ENCODE data around the gene SHISA7. TPM values are rescaled to one million over a fixed set of nuclear protein-coding genes. Genes with fewer than 3 reads are reported as not detected.

Gene SHISA7
- total RNA-seq, 1 experiment from 2014 or later: not detected

GRCh38 chr19:55465460-55466240 lies 22.6 kb upstream of the SHISA7 start:
- in situ Hi-C loops (cut with HindIII; ENCODE audit: low sequenced_read_pairs): no loop called here
- no peak for DNase-seq (ENCODE audit: low spot score)

- no peak for DNase-seq (ENCODE audit: low spot score)
- in situ Hi-C loops (cut with HindIII; ENCODE audit: low sequenced_read_pairs): no loop called here
Measured at GRCh38 chr19:55464662-55465054, 21.6 kb upstream of the SHISA7 start, which contains the start of gene C19orf85. Gene C19orf85 (minus strand): TSS chr19:55464751. CDS start chr19:55464554, 197 bp downstream.

- no peak for DNase-seq (ENCODE audit: low spot score)
- in situ Hi-C loops (cut with HindIII; ENCODE audit: low sequenced_read_pairs): no loop called here
Measured at GRCh38 chr19:55464039-55464661, 21.1 kb upstream of the SHISA7 start.

- no peak for DNase-seq (ENCODE audit: low spot score)
- in situ Hi-C loops (cut with HindIII; ENCODE audit: low sequenced_read_pairs): no loop called here
Measured at GRCh38 chr19:55463583-55464031, 20.5 kb upstream of the SHISA7 start.

GRCh38 chr19:55462722-55463121 lies 19.6 kb upstream of the SHISA7 start:
- DNase-seq (ENCODE audit: low spot score): no peak
- in situ Hi-C loops (cut with HindIII; ENCODE audit: low sequenced_read_pairs): no loop called here

- DNase-seq (ENCODE audit: low spot score): peak; percentile 35
- in situ Hi-C loops (cut with HindIII; ENCODE audit: low sequenced_read_pairs): no loop called here
Measured at GRCh38 chr19:55461974-55462626, 19.0 kb upstream of the SHISA7 start.

GRCh38 chr19:55461259-55461973 lies 18.3 kb upstream of the SHISA7 start, which contains the start of gene ISOC2:
Gene ISOC2 (minus strand): TSS chr19:55461642. CDS start chr19:55456486, 5,156 bp downstream.
- in situ Hi-C loops (cut with HindIII; ENCODE audit: low sequenced_read_pairs): no loop called here
- peak; percentile 100 for DNase-seq (ENCODE audit: low spot score)

GRCh38 chr19:55460670-55461258 lies 17.7 kb upstream of the SHISA7 start:
- DNase-seq (ENCODE audit: low spot score): peak; percentile 62
- in situ Hi-C loops (cut with HindIII; ENCODE audit: low sequenced_read_pairs): no loop called here

- in situ Hi-C loops (cut with HindIII; ENCODE audit: low sequenced_read_pairs): no loop called here
- peak; percentile 32 for DNase-seq (ENCODE audit: low spot score)
Measured at GRCh38 chr19:55459950-55460657, 17.0 kb upstream of the SHISA7 start.

GRCh38 chr19:55459551-55459949 lies 16.4 kb upstream of the SHISA7 start:
- in situ Hi-C loops (cut with HindIII; ENCODE audit: low sequenced_read_pairs): no loop called here
- DNase-seq (ENCODE audit: low spot score): no peak

GRCh38 chr19:55457683-55458457 lies 14.8 kb upstream of the SHISA7 start:
- in situ Hi-C loops (cut with HindIII; ENCODE audit: low sequenced_read_pairs): no loop called here
- no peak for DNase-seq (ENCODE audit: low spot score)

GRCh38 chr19:55456347-55456746 lies 13.2 kb upstream of the SHISA7 start:
- in situ Hi-C loops (cut with HindIII; ENCODE audit: low sequenced_read_pairs): no loop called here
- DNase-seq (ENCODE audit: low spot score): no peak

- no peak for DNase-seq (ENCODE audit: low spot score)
- in situ Hi-C loops (cut with HindIII; ENCODE audit: low sequenced_read_pairs): no loop called here
Measured at GRCh38 chr19:55455576-55456235, 12.6 kb upstream of the SHISA7 start.

- in situ Hi-C loops (cut with HindIII; ENCODE audit: low sequenced_read_pairs): no loop called here
- DNase-seq (ENCODE audit: low spot score): peak; percentile 63
Measured at GRCh38 chr19:55454787-55455243, 11.7 kb upstream of the SHISA7 start.

- no peak for DNase-seq (ENCODE audit: low spot score)
- in situ Hi-C loops (cut with HindIII; ENCODE audit: low sequenced_read_pairs): no loop called here
Measured at GRCh38 chr19:55453511-55454260, 10.6 kb upstream of the SHISA7 start.

- peak; percentile 97 for DNase-seq (ENCODE audit: low spot score)
- in situ Hi-C loops (cut with HindIII; ENCODE audit: low sequenced_read_pairs): no loop called here
Measured at GRCh38 chr19:55452749-55453346, 9.7 kb upstream of the SHISA7 start.

Data from G401 (cell line).